ENCODE results near the gene KIF2B.

DNA sequence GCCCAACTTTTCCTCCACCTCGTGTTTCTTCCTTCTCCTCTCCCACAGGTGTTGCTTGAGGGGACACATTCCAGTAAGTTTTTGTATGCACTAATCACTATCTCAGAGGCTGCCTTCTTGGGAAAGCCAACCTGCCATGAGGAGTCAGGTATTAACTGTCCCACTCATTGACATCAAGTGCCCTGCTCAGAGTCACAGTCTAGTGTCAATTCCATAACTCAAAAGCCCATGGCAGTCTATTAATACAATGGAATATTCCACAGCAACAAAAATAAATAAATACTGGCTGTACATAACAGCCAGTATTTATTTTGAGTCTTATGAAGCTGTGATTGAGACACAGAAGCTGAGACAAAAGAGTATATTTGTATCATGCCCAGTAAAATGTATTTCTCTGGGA, 26.1 kb upstream of the KIF2B start:
- TF ChIP-seq, protein P1, sequence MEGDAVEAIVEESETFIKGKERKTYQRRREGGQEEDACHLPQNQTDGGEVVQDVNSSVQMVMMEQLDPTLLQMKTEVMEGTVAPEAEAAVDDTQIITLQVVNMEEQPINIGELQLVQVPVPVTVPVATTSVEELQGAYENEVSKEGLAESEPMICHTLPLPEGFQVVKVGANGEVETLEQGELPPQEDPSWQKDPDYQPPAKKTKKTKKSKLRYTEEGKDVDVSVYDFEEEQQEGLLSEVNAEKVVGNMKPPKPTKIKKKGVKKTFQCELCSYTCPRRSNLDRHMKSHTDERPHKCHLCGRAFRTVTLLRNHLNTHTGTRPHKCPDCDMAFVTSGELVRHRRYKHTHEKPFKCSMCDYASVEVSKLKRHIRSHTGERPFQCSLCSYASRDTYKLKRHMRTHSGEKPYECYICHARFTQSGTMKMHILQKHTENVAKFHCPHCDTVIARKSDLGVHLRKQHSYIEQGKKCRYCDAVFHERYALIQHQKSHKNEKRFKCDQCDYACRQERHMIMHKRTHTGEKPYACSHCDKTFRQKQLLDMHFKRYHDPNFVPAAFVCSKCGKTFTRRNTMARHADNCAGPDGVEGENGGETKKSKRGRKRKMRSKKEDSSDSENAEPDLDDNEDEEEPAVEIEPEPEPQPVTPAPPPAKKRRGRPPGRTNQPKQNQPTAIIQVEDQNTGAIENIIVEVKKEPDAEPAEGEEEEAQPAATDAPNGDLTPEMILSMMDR (IDR thresholded peaks at IDR 0.05): no peak
- TF ChIP-seq POLR2AphosphoS5 (IDR thresholded peaks at IDR 0.05): no peak
